Spleen (tissue), 7 donors: Measurements from ENCODE around the gene SV2B.

ENCODE experiments used
- CTCF ChIP-seq, 11 experiments: fragments of 200-600 bp in 7 of 11; fragments of 450-650 bp in 4 of 11; sonication (generic) in 4 of 11; IDR thresholded peaks in 8 of 11; conservative IDR thresholded peaks in 3 of 11; 1 replicate in 7 of 11; 2 replicates in 4 of 11; pipeline versions ENCODE4 v1.4.0 to v1.8.0; 2016 to 2021; ENCODE audit warnings: antibody characterized with exemption in 11 of 11, inconsistent platforms in 4 of 11, mild to moderate bottlenecking in 1 of 11
- POLR2A ChIP-seq, 3 donors: fragments of 450-650 bp; IDR thresholded peaks; one replicate each; pipeline ENCODE4 v1.5.1; 2017; ENCODE audit warnings: antibody characterized with exemption in 3 of 3, mild to moderate bottlenecking in 1 of 3
- POLR2AphosphoS5 ChIP-seq, 3 donors: sonication (generic); formaldehyde crosslinking; IDR thresholded peaks; one replicate each; pipeline ENCODE4 v1.5.1; 2017; ENCODE audit warnings: antibody characterized with exemption in 3 of 3
- donor health status: DM: no; HTN: no; CAD: no; lungs with moderate emphysema.
- donor health status: DM: no; HTN: no; CAD: no.
- donor health status: DM: no; HTN: no; CAD: no.

GRCh38 chr15:91203619-91204203 lies 103.7 kb downstream of the SV2B start:
- no peak for TF ChIP-seq CTCF (IDR thresholded peaks at IDR 0.05 in 8 of 11, conservative IDR thresholded peaks at IDR 0.05 in 3 of 11)
- no peak for TF ChIP-seq POLR2A (IDR thresholded peaks at IDR 0.05)
- TF ChIP-seq POLR2AphosphoS5 (IDR thresholded peaks at IDR 0.05): no peak
